ENCODE data around the gene CD99.

DNA sequence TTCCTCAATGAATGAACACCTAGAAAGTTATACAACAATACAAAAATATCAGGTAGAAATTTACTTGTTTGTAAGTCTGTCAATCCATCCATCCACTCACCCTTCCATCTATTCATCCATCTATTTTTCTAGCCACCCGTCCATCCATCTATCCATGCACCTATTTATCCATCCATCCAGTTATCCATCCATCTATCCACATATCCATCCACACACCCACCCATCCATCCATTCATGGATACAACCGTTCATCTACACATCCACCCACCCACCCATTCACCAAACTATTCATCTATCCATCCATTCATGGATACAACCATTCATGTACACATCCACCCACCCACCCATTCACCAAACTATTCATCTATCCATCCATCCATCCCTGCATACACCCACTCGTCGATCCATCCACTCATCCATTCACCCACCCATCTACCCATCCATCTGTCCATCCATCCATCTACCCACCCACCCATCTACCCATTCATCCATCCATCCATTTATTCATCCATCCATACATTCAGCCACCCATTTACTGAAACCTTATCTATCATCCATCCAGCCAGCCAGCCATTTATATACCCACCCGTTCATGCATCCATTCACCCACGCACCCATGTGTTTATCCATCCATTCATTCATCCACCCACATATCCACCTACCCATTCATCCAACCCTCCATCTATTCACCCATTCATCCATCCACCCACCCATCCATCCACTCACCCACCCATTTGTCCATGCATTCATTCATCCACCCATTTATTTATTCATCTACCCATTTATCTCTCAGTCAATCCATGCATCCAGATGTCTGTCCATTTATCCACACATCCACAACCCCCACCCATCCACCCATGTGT is 10.4 kb upstream of the CD99 start:
- TF ChIP-seq, protein P1, sequence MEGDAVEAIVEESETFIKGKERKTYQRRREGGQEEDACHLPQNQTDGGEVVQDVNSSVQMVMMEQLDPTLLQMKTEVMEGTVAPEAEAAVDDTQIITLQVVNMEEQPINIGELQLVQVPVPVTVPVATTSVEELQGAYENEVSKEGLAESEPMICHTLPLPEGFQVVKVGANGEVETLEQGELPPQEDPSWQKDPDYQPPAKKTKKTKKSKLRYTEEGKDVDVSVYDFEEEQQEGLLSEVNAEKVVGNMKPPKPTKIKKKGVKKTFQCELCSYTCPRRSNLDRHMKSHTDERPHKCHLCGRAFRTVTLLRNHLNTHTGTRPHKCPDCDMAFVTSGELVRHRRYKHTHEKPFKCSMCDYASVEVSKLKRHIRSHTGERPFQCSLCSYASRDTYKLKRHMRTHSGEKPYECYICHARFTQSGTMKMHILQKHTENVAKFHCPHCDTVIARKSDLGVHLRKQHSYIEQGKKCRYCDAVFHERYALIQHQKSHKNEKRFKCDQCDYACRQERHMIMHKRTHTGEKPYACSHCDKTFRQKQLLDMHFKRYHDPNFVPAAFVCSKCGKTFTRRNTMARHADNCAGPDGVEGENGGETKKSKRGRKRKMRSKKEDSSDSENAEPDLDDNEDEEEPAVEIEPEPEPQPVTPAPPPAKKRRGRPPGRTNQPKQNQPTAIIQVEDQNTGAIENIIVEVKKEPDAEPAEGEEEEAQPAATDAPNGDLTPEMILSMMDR (IDR thresholded peaks at IDR 0.05) = no peak
- TF ChIP-seq POLR2A (IDR thresholded peaks at IDR 0.05) = no peak

Measured in testis (tissue), 2 donors.